Measurements from ENCODE around the gene C11orf98. TPM values are rescaled to one million over a fixed set of nuclear protein-coding genes. Genes with fewer than 3 reads are reported as not detected.

C11orf98 gene
- total and polyA plus RNA-seq, 2 of the 13 experiments (the other 11 are each of a cell fraction or from before 2014, with no cell fraction given): 30.4 to 91.8 TPM

- no peak overlapping the region for H2AFZ ChIP-seq (ENCODE audit: low read length)
- H4K20me1 ChIP-seq (ENCODE audit: insufficient read depth, low read length): no peaks in the 10 kb centered on the region
- H3K79me2 ChIP-seq (ENCODE audit: insufficient read depth, low read length): peaks cover 8% of the 10 kb centered on the region
- no TSS peak for BruUV-seq (replicated peaks)
- TF ChIP-seq ZNF83 (CRISPR knock-in tag; IDR thresholded peaks at IDR 0.05; ENCODE audit: borderline replicate concordance) (no peak), CENPX (CRISPR knock-in tag; IDR thresholded peaks at IDR 0.05) (no peak), SRSF4 (IDR thresholded peaks at IDR 0.05; ENCODE audit: low read depth, low read length, poor library complexity, severe bottlenecking) (no peak), ZNF639 (CRISPR knock-in tag; conservative IDR thresholded peaks at IDR 0.05) (no peak), KLF12 (CRISPR knock-in tag; IDR thresholded peaks at IDR 0.05; ENCODE audit: borderline replicate concordance) (no peak), NFE2L1 (CRISPR knock-in tag; IDR thresholded peaks at IDR 0.05; ENCODE audit: borderline replicate concordance) (no peak), PHF5A (CRISPR knock-in tag; IDR thresholded peaks at IDR 0.05; ENCODE audit: low read depth, unreplicated experiment) (no peak), ZSCAN31 (CRISPR knock-in tag; IDR thresholded peaks at IDR 0.05; ENCODE audit: low read depth) (no peak)
- H3K9me3 ChIP-seq (ENCODE audit: low read length): no peaks in the 10 kb centered on the region
- ATAC-seq: no peak
- in situ Hi-C loops (cut with HindIII; ENCODE audit: extremely low pct_ligation_motif_present, low pct_unique_long_range_greater_than_20kb) (no loop called here), intact Hi-C loops (cut with micrococcal nuclease; ENCODE audit: unreplicated experiment) (no loop called here)
- CTCF ChIA-PET (ENCODE audit: low intra/inter-chr PET ratio, low total read pairs): no interaction called here
- no peak overlapping the region for H3K4me2 ChIP-seq (ENCODE audit: low read depth, low read length)
- H3K27me3 ChIP-seq (ENCODE audit: control insufficient read depth in 1 of 2, insufficient read depth in 2 of 2, low read length in 2 of 2): no peaks in the 10 kb centered on the region
- H3K4me1 ChIP-seq (ENCODE audit: insufficient read depth, low read length): peaks cover 30% of the 10 kb centered on the region
- H3K36me3 ChIP-seq (replicated peaks in 1 of 2; ENCODE audit: control insufficient read depth in 1 of 2, insufficient read depth in 2 of 2, low read length in 2 of 2): no peaks in the 10 kb centered on the region
- no peak for FAIRE-seq
- no peak overlapping the region for H3K9ac ChIP-seq (ENCODE audit: insufficient read depth, low read depth, low read length)
- H3K27ac ChIP-seq (ENCODE audit: extremely low read length, insufficient read depth, low read length): no peak overlapping the region
- POLR2A ChIA-PET: interaction anchor here (2.0 kb wide), 1 partner anchor 17 kb away, joined by 4 read pairs; the partner anchor contains the start of gene CSKMT
- WGBS (ENCODE audit: low lambda C conversion rate): 78% methylated on average over 7 of the region's 7 CpGs
- DNase-seq (ENCODE audit: low spot score): no peak
- H3K4me3 ChIP-seq (replicated peaks in 1 of 3; ENCODE audit: insufficient read depth in 1 of 3, low read depth in 2 of 3, low read length in 3 of 3): no peak overlapping the region
These were observed 17.5 kb upstream of the C11orf98 start for GRCh38 chr11:62682518-62682917.

All from HepG2 (cell line).